T47D (cell line): ENCODE data around the gene UCMA.
"Not testable (repeated sequence)": the region's sequence is repeated elsewhere in the genome, so short reads cannot be mapped to it uniquely, and the experiment has no call there.

Experiments
- DNase-seq, 2 experiments: peaks; one replicate each; pipeline versions ENCODE4 v3.0.0 to v3.0.0-alpha.2; 2011 to 2012; ENCODE audit warnings: low read depth in 1 of 2, low spot score in 1 of 2
- JUND ChIP-seq: IDR thresholded peaks from 2 replicates; pipeline ENCODE4 v1.6.1; 2012; ENCODE audit warnings: low read depth
- in situ Hi-C: cut with HindIII; loops from 2 replicates; pipeline ENCODE4 v1.10.0; 2016; ENCODE audit warnings: low sequenced_read_pairs, low pct_unique_long_range_greater_than_20kb

UCMA gene

GRCh38 chr10:13253726-13254125, 19.6 kb upstream of the UCMA start:
- TF ChIP-seq JUND, result no peak
- in situ Hi-C loops, result no loop called here
- DNase-seq, result no peak

- DNase-seq, result no peak
- in situ Hi-C loops, result no loop called here
- no peak for TF ChIP-seq JUND
Observed at GRCh38 chr10:13247784-13248183, 13.6 kb upstream of the UCMA start.

- in situ Hi-C loops, result no loop called here
- no peak for TF ChIP-seq JUND
- DNase-seq, result no peak
Observed at GRCh38 chr10:13247246-13247645, 13.1 kb upstream of the UCMA start.

GRCh38 chr10:13242260-13242659, 8.1 kb upstream of the UCMA start:
- in situ Hi-C loops, DNase-seq: not testable (repeated sequence)

GRCh38 chr10:13241613-13242012, 7.4 kb upstream of the UCMA start:
- no peak for DNase-seq
- TF ChIP-seq JUND, result no peak
- in situ Hi-C loops, result no loop called here

GRCh38 chr10:13239923-13240322, 5.7 kb upstream of the UCMA start:
- in situ Hi-C loops, result no loop called here
- no peak for TF ChIP-seq JUND
- DNase-seq, result no peak

GRCh38 chr10:13238271-13239077, 4.3 kb upstream of the UCMA start:
- in situ Hi-C loops, result no loop called here
- TF ChIP-seq JUND, result no peak
- DNase-seq, result no peak

- no peak for TF ChIP-seq JUND
- no peak for DNase-seq
- in situ Hi-C loops, result no loop called here
Observed at GRCh38 chr10:13236638-13237037, 2.5 kb upstream of the UCMA start.

- in situ Hi-C loops, DNase-seq: not testable (repeated sequence)
Observed at GRCh38 chr10:13234736-13235135, 562 bp upstream of the UCMA start.

GRCh38 chr10:13233358-13233757, 816 bp downstream of the UCMA start:
- in situ Hi-C loops, result no loop called here
- no peak for DNase-seq
- TF ChIP-seq JUND, result no peak

GRCh38 chr10:13231808-13232207, 2.4 kb downstream of the UCMA start:
- no peak for TF ChIP-seq JUND
- in situ Hi-C loops, result no loop called here
- no peak for DNase-seq

GRCh38 chr10:13231190-13231589, 3.0 kb downstream of the UCMA start:
- no peak for TF ChIP-seq JUND
- in situ Hi-C loops, result no loop called here
- no peak for DNase-seq

GRCh38 chr10:13227031-13227430, 7.1 kb downstream of the UCMA start:
- no peak for DNase-seq
- TF ChIP-seq JUND, result no peak
- in situ Hi-C loops, result no loop called here

- no peak for TF ChIP-seq JUND
- in situ Hi-C loops, result no loop called here
- DNase-seq, result no peak
Observed at GRCh38 chr10:13225601-13226000, 8.6 kb downstream of the UCMA start.
